Type B pancreatic cell (in vitro differentiated cells): ENCODE data around the gene ITGB1BP1. TPM values are rescaled to one million over a fixed set of nuclear protein-coding genes. Genes with fewer than 3 reads are reported as not detected.

Experiments
- DNase-seq: peaks from one replicate; pipeline ENCODE4 v3.0.0; 2021; ENCODE audit warnings: mixed read lengths; ENCODE audit not compliant: unreplicated experiment; ENCODE audit errors: extremely low spot score
- H3K27ac Mint-ChIP-seq: 2 replicates; pipeline ENCODE4 v1.8.0; 2021; ENCODE audit warnings: mild to moderate bottlenecking, mixed read lengths
- H3K27me3 Mint-ChIP-seq: 2 replicates; pipeline ENCODE4 v1.8.0; 2021; ENCODE audit warnings: mixed read lengths
- H3K36me3 Mint-ChIP-seq: 2 replicates; pipeline ENCODE4 v1.8.0; 2021; ENCODE audit warnings: mixed read lengths
- H3K4me1 Mint-ChIP-seq: one replicate; pipeline ENCODE4 v1.8.0; 2021; ENCODE audit warnings: mixed read lengths; ENCODE audit not compliant: unreplicated experiment
- H3K4me3 Mint-ChIP-seq: 2 replicates; pipeline ENCODE4 v1.8.0; 2021; ENCODE audit warnings: mild to moderate bottlenecking, mixed read lengths
- H3K9me3 Mint-ChIP-seq: 2 replicates; pipeline ENCODE4 v1.8.0; 2021; ENCODE audit warnings: mixed read lengths
- total RNA-seq: library from RNA; stranded (reverse); gene quantifications from 2 replicates; pipeline ENCODE4 v1.2.1, GENCODE V29; 2021; ENCODE audit warnings: low replicate concordance
- TF ChIP-seq, protein P1 (sequence below): fragments of 200-600 bp; sonication (generic); conservative IDR thresholded peaks from 2 replicates; pipeline ENCODE4 v1.5.0; 2021; ENCODE audit warnings: antibody characterized with exemption, mild to moderate bottlenecking

Gene ITGB1BP1
- total RNA-seq, 1 donor from 2014 or later = 57.2 TPM

DNA sequence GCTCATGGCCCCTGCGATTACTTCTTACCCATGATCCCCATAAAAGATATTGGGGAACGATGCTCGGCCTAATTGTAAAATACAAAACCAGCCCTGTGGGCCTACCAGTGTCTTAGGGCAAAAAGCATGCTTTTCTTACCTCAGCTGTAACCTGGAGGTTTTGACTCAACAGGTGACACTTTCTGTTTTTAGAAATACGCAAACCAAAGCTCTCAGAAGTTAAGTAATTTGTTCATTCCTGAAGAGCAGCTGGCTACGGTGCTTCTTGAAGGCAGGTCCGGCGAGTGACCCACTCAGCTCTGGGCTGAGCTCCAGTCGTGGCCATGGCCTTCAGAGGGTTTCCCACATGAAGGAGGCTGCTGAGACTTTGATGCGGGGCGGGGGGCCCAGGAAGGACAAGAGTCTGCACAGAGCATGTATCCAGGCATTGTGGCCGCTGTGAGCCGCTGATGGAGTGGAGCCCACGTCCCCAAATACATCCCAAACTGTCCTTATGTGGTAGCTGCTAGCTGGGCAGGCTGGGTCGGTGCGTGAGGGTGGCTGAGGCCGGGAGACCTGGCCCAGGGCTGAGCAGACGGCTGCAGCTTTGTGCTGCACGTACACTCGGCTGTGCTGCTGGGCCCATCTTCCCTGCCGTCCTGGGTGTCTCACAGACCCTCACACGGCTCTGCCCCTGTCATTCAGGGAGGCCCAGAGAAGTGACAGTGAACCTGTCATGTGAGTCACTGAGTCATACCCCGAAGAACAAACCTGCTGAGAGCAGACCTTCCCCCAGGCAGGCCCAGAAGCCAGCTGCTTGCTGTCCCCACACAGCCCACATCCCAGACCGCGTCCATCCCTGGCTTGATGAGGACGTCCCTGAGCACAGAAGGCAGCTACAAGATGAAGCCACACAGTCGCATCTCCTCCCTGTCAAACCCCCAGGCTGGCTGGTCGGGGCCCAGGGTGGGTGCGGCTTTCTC lies 34.1 kb downstream of the ITGB1BP1 start:
- peaks cover 6% of the 10 kb centered on the region for H3K36me3 Mint-ChIP-seq
- no peak for DNase-seq
- H3K27me3 Mint-ChIP-seq = no peaks in the 10 kb centered on the region
- H3K4me3 Mint-ChIP-seq = no peak overlapping the region
- H3K27ac Mint-ChIP-seq = no peak overlapping the region
- H3K9me3 Mint-ChIP-seq = no peaks in the 10 kb centered on the region
- peaks cover 11% of the 10 kb centered on the region for H3K4me1 Mint-ChIP-seq
- TF ChIP-seq, protein P1, sequence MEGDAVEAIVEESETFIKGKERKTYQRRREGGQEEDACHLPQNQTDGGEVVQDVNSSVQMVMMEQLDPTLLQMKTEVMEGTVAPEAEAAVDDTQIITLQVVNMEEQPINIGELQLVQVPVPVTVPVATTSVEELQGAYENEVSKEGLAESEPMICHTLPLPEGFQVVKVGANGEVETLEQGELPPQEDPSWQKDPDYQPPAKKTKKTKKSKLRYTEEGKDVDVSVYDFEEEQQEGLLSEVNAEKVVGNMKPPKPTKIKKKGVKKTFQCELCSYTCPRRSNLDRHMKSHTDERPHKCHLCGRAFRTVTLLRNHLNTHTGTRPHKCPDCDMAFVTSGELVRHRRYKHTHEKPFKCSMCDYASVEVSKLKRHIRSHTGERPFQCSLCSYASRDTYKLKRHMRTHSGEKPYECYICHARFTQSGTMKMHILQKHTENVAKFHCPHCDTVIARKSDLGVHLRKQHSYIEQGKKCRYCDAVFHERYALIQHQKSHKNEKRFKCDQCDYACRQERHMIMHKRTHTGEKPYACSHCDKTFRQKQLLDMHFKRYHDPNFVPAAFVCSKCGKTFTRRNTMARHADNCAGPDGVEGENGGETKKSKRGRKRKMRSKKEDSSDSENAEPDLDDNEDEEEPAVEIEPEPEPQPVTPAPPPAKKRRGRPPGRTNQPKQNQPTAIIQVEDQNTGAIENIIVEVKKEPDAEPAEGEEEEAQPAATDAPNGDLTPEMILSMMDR = no peak

DNA sequence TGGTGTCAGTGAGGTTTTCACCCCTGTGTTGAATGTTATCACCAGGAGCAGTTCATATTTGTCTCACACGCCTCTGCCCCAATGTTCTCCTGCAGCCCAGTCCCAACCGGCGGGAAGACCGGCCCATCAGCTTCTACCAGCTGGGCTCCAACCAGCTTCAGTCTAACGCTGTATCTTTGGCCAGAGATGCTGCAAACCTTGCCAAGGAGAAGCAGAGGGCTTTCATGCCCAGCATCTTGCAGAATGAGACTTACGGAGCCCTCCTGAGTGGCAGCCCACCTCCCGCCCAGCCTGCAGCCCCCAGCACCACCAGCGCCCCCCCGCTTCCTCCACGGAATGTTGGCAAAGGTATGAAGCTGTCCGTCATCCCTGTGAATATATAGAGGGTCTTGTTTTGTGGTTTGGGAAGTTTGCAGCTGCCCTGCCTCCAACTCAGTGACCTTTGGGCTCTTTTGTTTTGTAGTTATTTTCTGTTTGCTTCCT lies 35.1 kb downstream of the ITGB1BP1 start:
- peaks cover 11% of the 10 kb centered on the region for H3K4me1 Mint-ChIP-seq
- no peak for DNase-seq
- no peaks in the 10 kb centered on the region for H3K27me3 Mint-ChIP-seq
- no peaks in the 10 kb centered on the region for H3K9me3 Mint-ChIP-seq
- H3K27ac Mint-ChIP-seq = no peak overlapping the region
- TF ChIP-seq, protein P1 = no peak
- no peak overlapping the region for H3K4me3 Mint-ChIP-seq
- H3K36me3 Mint-ChIP-seq = peaks cover 11% of the 10 kb centered on the region

DNA sequence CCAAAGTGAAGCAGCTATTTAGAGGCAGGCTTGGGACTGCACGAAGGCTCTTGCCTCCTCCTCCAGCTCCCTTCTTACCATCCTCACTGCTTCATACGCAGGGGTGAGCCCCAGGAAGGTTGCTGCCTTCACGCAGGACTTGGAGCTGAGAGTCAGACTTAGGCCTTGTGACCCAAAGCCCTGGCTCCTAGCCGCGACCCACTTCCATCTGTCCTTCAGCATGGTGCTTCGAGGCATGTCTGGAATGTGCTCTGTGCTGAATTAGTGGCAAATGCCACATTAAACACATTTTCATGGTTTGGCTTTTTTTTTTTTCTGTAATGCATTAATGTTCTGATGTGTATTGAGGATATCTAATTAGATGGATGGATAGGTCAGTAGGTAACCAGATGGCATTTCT lies 37.5 kb downstream of the ITGB1BP1 start:
- TF ChIP-seq, protein P1 = no peak
- no peak overlapping the region for H3K27ac Mint-ChIP-seq
- H3K27me3 Mint-ChIP-seq = no peaks in the 10 kb centered on the region
- no peaks in the 10 kb centered on the region for H3K9me3 Mint-ChIP-seq
- no peak for DNase-seq
- H3K36me3 Mint-ChIP-seq = peaks cover 21% of the 10 kb centered on the region
- H3K4me3 Mint-ChIP-seq = no peak overlapping the region
- H3K4me1 Mint-ChIP-seq = peaks cover 4% of the 10 kb centered on the region

DNA sequence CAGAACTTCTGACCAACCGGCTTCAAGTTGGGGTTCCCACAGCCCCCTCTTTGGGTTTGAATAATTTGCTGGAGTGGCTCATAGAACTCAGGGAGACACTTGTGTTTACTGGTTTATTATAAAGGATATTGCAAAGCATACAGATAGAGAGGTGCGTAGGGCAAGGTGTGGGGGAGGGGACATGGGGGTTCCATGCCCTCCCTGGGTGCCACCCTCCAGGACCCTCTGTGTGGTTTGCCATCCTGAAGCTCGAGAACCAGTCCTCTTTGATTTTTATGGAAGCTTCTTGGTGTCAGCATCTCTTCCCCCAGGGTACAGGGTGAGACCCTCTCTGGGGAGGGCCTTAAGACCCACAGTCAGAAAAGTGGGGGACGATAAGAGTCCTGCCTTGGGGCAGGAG lies 38.8 kb downstream of the ITGB1BP1 start:
- Mint-ChIP-seq H3K4me1 (no peaks in the 10 kb centered on the region), H3K4me3 (no peak overlapping the region), H3K36me3 (peaks cover 21% of the 10 kb centered on the region), H3K27ac (no peak overlapping the region), H3K9me3 (no peaks in the 10 kb centered on the region), H3K27me3 (no peaks in the 10 kb centered on the region)
- no peak for DNase-seq
- TF ChIP-seq, protein P1 = no peak

DNA sequence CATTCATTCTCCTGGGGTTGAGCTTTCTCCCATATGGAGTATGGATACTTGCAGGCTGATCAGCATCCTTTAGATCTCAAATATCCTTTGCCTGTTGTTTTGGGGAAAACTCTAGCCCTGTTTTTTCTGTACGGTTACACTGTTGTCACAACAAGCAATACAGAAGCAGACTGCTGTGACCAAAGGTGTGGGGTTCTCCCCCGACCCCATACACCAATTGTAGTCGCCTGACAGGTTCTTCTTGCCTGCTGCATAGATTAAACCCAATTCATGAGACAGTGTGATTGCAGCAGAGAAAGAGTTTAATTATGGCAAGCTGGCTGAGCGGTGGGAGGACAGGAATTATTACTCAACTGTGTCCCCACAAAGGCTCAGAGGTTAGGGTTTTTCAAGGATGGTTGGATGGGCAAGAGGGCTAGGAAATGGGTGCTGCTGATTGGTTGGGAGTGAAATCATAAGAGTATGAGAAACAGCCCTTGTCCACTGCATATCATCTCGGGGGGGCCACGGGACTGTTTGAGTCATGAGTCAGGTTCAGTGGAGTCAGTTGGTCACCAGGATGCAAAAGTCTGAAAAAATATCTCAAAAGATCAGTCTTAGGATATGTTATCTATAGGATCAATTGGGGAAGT lies 40.6 kb downstream of the ITGB1BP1 start:
- DNase-seq = no peak
- Mint-ChIP-seq H3K27me3 (no peaks in the 10 kb centered on the region), H3K4me1 (no peaks in the 10 kb centered on the region), H3K36me3 (peaks cover 21% of the 10 kb centered on the region), H3K27ac (peak overlapping the region; percentile 13), H3K4me3 (no peak overlapping the region), H3K9me3 (no peaks in the 10 kb centered on the region)
- TF ChIP-seq, protein P1 = no peak
